Ramos (cell line): ENCODE measurements around the gene DAZAP1.

Experiments used
- in situ Hi-C: fragments of 300-500 bp; cut with MboI; formaldehyde crosslinking; loops from one replicate; pipeline ENCODE4 v1.14.3; 2022; ENCODE audit warnings: low sequenced_read_pairs; ENCODE audit not compliant: unreplicated experiment

The DAZAP1 gene

DNA sequence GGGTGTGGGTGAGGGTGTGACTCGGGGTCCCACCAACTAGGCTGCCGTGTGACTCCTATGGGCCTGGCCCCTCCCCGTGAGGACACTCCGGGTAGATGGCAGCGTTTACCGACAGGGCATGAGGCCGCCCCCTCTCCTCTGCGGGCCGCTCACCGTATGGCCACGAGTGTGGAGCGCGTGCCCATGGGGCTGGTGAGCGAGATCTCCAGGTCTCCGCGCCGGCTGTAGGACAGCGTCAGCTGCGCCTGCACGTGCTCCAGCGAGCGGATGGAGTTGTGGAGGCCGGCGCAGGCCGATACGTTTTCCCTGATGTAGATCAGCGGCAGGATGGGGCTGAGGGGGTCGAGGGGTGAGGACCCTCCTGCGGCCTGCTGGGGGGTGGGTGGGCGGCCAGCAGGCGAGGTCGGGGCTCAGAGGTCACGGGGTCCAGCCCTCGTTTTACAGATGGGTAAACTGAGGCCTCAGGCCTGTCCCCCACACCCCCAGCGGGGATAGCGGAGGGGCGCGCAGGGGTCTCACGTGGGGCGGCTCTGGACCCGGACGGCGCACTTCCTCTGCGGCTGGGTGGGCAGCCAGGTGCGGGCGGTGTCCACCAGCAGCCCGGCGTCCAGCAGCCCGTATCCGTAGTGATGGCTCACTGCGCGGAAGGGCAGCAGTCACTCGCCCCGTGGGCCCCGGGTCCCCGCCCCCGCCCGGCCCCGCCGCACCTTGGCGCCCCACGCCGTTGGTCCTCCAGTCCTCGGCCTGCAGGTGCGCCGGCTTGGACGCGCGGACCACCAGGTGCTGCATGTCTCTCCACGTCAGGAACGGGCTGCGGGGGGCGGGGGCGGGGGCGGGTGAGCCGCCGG, 76.0 kb downstream of the DAZAP1 start:
- in situ Hi-C loops: no loop called here

DNA sequence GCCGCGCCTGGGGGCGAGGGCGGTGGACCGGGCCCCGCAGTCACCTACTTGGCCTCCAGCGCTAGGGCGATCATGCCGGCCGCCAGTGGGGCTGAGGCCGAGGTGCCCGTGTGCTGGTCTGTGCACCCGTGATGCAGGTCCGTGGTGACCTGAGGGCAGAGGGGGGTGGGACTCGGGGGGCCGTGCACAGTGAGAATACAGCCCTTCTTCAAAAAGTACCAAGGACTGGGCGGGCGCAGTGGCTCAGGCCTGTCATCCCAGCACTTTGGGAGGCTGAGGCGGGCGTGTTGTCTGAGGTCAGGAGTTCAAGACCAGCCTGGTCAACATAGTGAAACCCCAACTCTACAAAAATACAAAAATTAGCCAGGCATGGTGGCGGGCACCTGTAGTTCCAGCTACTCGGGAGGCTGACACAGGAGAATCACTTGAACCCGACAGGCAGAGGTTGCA, 76.6 kb downstream of the DAZAP1 start:
- in situ Hi-C loops: no loop called here
